H9 (cell line): ENCODE results near the gene MROH7. TPM values are rescaled to one million over a fixed set of nuclear protein-coding genes. Genes with fewer than 3 reads are reported as not detected.

ENCODE experiments used
- DNase-seq: peaks from one replicate; pipeline ENCODE4 v3.0.0-alpha.2; 2017
- H2AFZ ChIP-seq: one replicate; pipeline ENCODE4 v1.6.1; 2013; ENCODE audit warnings: mild to moderate bottlenecking, low read length, control low read depth, moderate library complexity
- H2AK5ac ChIP-seq: 2 replicates; pipeline ENCODE4 v1.6.1; 2013; ENCODE audit warnings: low read length, control low read depth, mixed read lengths; ENCODE audit not compliant: insufficient read length
- H2BK120ac ChIP-seq: one replicate; pipeline ENCODE4 v1.6.1; 2013; ENCODE audit warnings: low read depth, mild to moderate bottlenecking, low read length, control low read depth, inconsistent platforms; ENCODE audit not compliant: poor library complexity, severe bottlenecking
- H2BK12ac ChIP-seq: 2 replicates; pipeline ENCODE4 v1.6.1; 2013; ENCODE audit warnings: low read length, control low read depth, mixed read lengths, low read depth; ENCODE audit not compliant: insufficient read length
- H2BK15ac ChIP-seq: 2 replicates; pipeline ENCODE4 v1.6.1; 2013; ENCODE audit warnings: low read depth, low read length, control low read depth
- H2BK20ac ChIP-seq: one replicate; pipeline ENCODE4 v1.6.1; 2013; ENCODE audit warnings: low read depth, mild to moderate bottlenecking, low read length, control low read depth, inconsistent platforms; ENCODE audit not compliant: poor library complexity, severe bottlenecking
- H2BK5ac ChIP-seq: 2 replicates; pipeline ENCODE4 v1.6.1; 2013; ENCODE audit warnings: low read length, control low read depth, mixed read lengths; ENCODE audit not compliant: insufficient read length
- H3K14ac ChIP-seq: 2 replicates; pipeline ENCODE4 v1.6.1; 2013; ENCODE audit warnings: low read length, control low read depth; ENCODE audit not compliant: insufficient read depth
- H3K18ac ChIP-seq: 2 replicates; pipeline ENCODE4 v1.6.1; 2013; ENCODE audit warnings: low read depth, mild to moderate bottlenecking, mixed read lengths, low read length, control low read depth; ENCODE audit not compliant: insufficient read length
- H3K23ac ChIP-seq: 2 replicates; pipeline ENCODE4 v1.6.1; 2013; ENCODE audit warnings: low read length, control low read depth, mixed read lengths, low read depth; ENCODE audit not compliant: insufficient read length
- H3K23me2 ChIP-seq: 2 replicates; pipeline ENCODE4 v1.6.1; 2013; ENCODE audit warnings: low read depth, mild to moderate bottlenecking, mixed read lengths, low read length, control low read depth; ENCODE audit not compliant: insufficient read length, poor library complexity, severe bottlenecking
- H3K27ac ChIP-seq: 2 replicates; pipeline ENCODE4 v1.5.1; 2013; ENCODE audit warnings: low read length, control low read depth, mixed read lengths, low read depth; ENCODE audit not compliant: insufficient read length
- H3K27me3 ChIP-seq: 2 replicates; pipeline ENCODE4 v1.6.1; 2013; ENCODE audit warnings: low read length, control low read depth, inconsistent platforms; ENCODE audit not compliant: insufficient read depth
- H3K4ac ChIP-seq: 2 replicates; pipeline ENCODE4 v1.6.1; 2013; ENCODE audit warnings: low read depth, mild to moderate bottlenecking, control low read depth, inconsistent platforms, low read length, moderate library complexity
- H3K4me1 ChIP-seq: 2 replicates; pipeline ENCODE4 v1.6.1; 2013; ENCODE audit warnings: low read length, control low read depth, inconsistent platforms; ENCODE audit not compliant: insufficient read depth
- H3K4me2 ChIP-seq: 2 replicates; pipeline ENCODE4 v1.6.1; 2013; ENCODE audit warnings: low read length, control low read depth, mixed read lengths; ENCODE audit not compliant: insufficient read length, insufficient read depth
- H3K56ac ChIP-seq: 2 replicates; pipeline ENCODE4 v1.6.1; 2013; ENCODE audit warnings: low read depth, mild to moderate bottlenecking, mixed read lengths, low read length, control low read depth; ENCODE audit not compliant: insufficient read length
- H3K79me1 ChIP-seq: 2 replicates; pipeline ENCODE4 v1.6.1; 2013; ENCODE audit warnings: low read depth, mild to moderate bottlenecking, moderate library complexity, low read length, control low read depth, inconsistent platforms; ENCODE audit not compliant: insufficient read depth, poor library complexity, severe bottlenecking
- H3K79me2 ChIP-seq: 2 replicates; pipeline ENCODE4 v1.6.1; 2013; ENCODE audit warnings: low read length, control low read depth, inconsistent platforms; ENCODE audit not compliant: insufficient read depth
- H3K9ac ChIP-seq: 2 replicates; pipeline ENCODE4 v1.6.1; 2013; ENCODE audit warnings: low read length, control low read depth, mixed read lengths; ENCODE audit not compliant: insufficient read length; ENCODE audit errors: extremely low read depth
- H3K9me3 ChIP-seq: one replicate; pipeline ENCODE4 v1.6.1; 2013; ENCODE audit warnings: low read depth, low read length, inconsistent platforms; ENCODE audit not compliant: control insufficient read depth
- H3T11ph ChIP-seq: one replicate; pipeline ENCODE4 v1.6.1; 2013; ENCODE audit warnings: mild to moderate bottlenecking, low read length, control low read depth, inconsistent platforms
- H4K20me1 ChIP-seq: one replicate; pipeline ENCODE4 v1.6.1; 2013; ENCODE audit not compliant: control insufficient read depth, insufficient read length, insufficient read depth
- H4K5ac ChIP-seq: 2 replicates; pipeline ENCODE4 v1.6.1; 2013; ENCODE audit warnings: low read depth, mild to moderate bottlenecking, mixed read lengths, low read length, control low read depth; ENCODE audit not compliant: insufficient read length
- H4K8ac ChIP-seq: replicated peaks from 2 replicates; pipeline ENCODE4 v1.6.1; 2013; ENCODE audit warnings: low read length, control low read depth, mixed read lengths, low read depth; ENCODE audit not compliant: insufficient read length
- H4K91ac ChIP-seq: 2 replicates; pipeline ENCODE4 v1.6.1; 2013; ENCODE audit warnings: low read depth, mild to moderate bottlenecking, moderate library complexity, mixed read lengths, low read length, control low read depth; ENCODE audit not compliant: insufficient read length
- H3K27ac Mint-ChIP-seq, 3 experiments: 2 replicates in 2 of 3; 3 replicates in 1 of 3; pipeline ENCODE4 v1.8.0; 2020 to 2021; ENCODE audit warnings: mixed read lengths in 3 of 3, mild to moderate bottlenecking in 1 of 3, moderate library complexity in 1 of 3
- H3K27me3 Mint-ChIP-seq: 2 replicates; pipeline ENCODE4 v1.8.0; 2021; ENCODE audit warnings: low read depth, mild to moderate bottlenecking, moderate library complexity, mixed read lengths
- H3K36me3 Mint-ChIP-seq, 3 experiments: 2 replicates in 2 of 3; 3 replicates in 1 of 3; pipeline ENCODE4 v1.8.0; 2020 to 2021; ENCODE audit warnings: low read depth in 3 of 3, mixed read lengths in 3 of 3; ENCODE audit not compliant: insufficient read depth in 1 of 3
- H3K4me1 Mint-ChIP-seq, 2 experiments: 2 replicates each; pipeline ENCODE4 v1.8.0; 2020; ENCODE audit warnings: mixed read lengths in 2 of 2
- H3K4me3 Mint-ChIP-seq, 2 experiments: 2 replicates in 1 of 2; 3 replicates in 1 of 2; pipeline ENCODE4 v1.8.0; 2020 to 2021; ENCODE audit warnings: mild to moderate bottlenecking in 2 of 2, mixed read lengths in 2 of 2, moderate library complexity in 1 of 2
- H3K9me3 Mint-ChIP-seq, 2 experiments: 2 replicates in 1 of 2; 3 replicates in 1 of 2; pipeline ENCODE4 v1.8.0; 2020; ENCODE audit warnings: mild to moderate bottlenecking in 2 of 2, mixed read lengths in 2 of 2, moderate library complexity in 1 of 2
- WGBS: extraction: QIAGEN DNeasy Blood & Tissue Kit; methylation state at CpG from one replicate; pipeline ENCODE4 v1.1.7; 2013; ENCODE audit warnings: missing lambda C conversion rate, low lambda C conversion rate, mixed read lengths; ENCODE audit not compliant: insufficient read length; ENCODE audit errors: extremely low coverage; 5-methylcytosine and 5-hydroxymethylcytosine counted together
- total RNA-seq: library from RNA; stranded (reverse); gene quantifications from 2 replicates; pipeline ENCODE4 v1.2.1, GENCODE V29; 2021
- TF ChIP-seq, protein P1 (sequence below): fragments of 200-600 bp; sonication (generic); conservative IDR thresholded peaks from 3 replicates; pipeline ENCODE4 v1.8.0; 2021; ENCODE audit warnings: antibody characterized with exemption, mild to moderate bottlenecking

The MROH7 gene
- total RNA-seq, 1 experiment from 2014 or later, result 0.09 TPM

DNA sequence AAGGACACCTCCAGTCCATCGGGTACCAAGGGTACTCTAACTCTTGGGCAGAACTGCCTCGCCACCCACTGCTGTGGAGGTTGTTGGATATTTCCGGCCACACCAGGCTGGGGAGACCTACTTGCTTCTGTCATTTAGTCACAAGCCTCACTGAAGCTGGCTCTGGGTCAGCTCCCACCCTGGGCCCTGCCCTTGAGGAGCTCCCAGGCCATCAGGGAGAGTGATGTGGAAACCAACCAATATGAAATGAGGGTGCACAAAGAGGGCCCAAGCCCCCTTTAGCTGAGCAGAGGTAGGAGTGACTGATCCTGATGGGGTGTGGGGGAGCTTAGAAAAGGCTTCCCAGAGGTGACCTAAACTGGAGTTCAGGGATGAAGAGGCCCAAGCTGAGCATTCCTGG is 103.1 kb downstream of the MROH7 start:
- Histone ChIP-seq H3K79me1 (no peaks in the 10 kb centered on the region), H2AFZ (no peak overlapping the region), H3K79me2 (no peaks in the 10 kb centered on the region), H3K4ac (no peak overlapping the region), H4K20me1 (no peaks in the 10 kb centered on the region), H2BK15ac (no peak overlapping the region), H2BK5ac (no peak overlapping the region), H3K4me1 (no peaks in the 10 kb centered on the region), H4K5ac (no peak overlapping the region), H3K23me2 (no peaks in the 10 kb centered on the region), H3T11ph (no peak overlapping the region), H3K9ac (no peak overlapping the region), H3K27ac (no peak overlapping the region), H3K23ac (no peak overlapping the region), H3K27me3 (no peaks in the 10 kb centered on the region), H2AK5ac (no peak overlapping the region), H4K91ac (no peak overlapping the region), H3K14ac (no peak overlapping the region), H4K8ac (no peak overlapping the region), H3K18ac (no peak overlapping the region), H3K56ac (no peak overlapping the region), H2BK12ac (no peak overlapping the region), H2BK120ac (no peak overlapping the region), H3K9me3 (no peaks in the 10 kb centered on the region), H2BK20ac (no peak overlapping the region), H3K4me2 (no peak overlapping the region)
- DNase-seq, result no peak
- TF ChIP-seq, protein P1, sequence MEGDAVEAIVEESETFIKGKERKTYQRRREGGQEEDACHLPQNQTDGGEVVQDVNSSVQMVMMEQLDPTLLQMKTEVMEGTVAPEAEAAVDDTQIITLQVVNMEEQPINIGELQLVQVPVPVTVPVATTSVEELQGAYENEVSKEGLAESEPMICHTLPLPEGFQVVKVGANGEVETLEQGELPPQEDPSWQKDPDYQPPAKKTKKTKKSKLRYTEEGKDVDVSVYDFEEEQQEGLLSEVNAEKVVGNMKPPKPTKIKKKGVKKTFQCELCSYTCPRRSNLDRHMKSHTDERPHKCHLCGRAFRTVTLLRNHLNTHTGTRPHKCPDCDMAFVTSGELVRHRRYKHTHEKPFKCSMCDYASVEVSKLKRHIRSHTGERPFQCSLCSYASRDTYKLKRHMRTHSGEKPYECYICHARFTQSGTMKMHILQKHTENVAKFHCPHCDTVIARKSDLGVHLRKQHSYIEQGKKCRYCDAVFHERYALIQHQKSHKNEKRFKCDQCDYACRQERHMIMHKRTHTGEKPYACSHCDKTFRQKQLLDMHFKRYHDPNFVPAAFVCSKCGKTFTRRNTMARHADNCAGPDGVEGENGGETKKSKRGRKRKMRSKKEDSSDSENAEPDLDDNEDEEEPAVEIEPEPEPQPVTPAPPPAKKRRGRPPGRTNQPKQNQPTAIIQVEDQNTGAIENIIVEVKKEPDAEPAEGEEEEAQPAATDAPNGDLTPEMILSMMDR, result no peak
- peaks cover 0 to 3% of the 10 kb centered on the region in 2 experiments; a peak in 2 of 5 replicates for H3K9me3 Mint-ChIP-seq
- peaks cover 12 to 33% (median 22%) of the 10 kb centered on the region in 3 experiments; a peak in 6 of 7 replicates for H3K36me3 Mint-ChIP-seq
- no peak overlapping the region for H3K4me3 Mint-ChIP-seq
- H3K27ac Mint-ChIP-seq, result peak overlapping the region in 1 of 3 experiments; percentile 40; a peak in 2 of 7 replicates
- H3K4me1 Mint-ChIP-seq, result 0 out of 4 replicates have a peak, but pooled peaks cover 0 to 3% of the 10 kb centered on the region in 2 experiments
- peaks cover 2% of the 10 kb centered on the region; the same call in 1 of the 2 replicates for H3K27me3 Mint-ChIP-seq
- no CpG with 5 or more reads among the region's 3 CpGs for WGBS
